HepG2 (cell line): Measurements from ENCODE around the gene DST.

ENCODE experiments used
- EZH2 ChIP-seq: conservative IDR thresholded peaks from 2 replicates; pipeline ENCODE4 v1.6.1; 2012; ENCODE audit warnings: mild to moderate bottlenecking, low read depth, low read length, moderate library complexity
- GZF1 ChIP-seq: sonication (generic); formaldehyde crosslinking; IDR thresholded peaks from 2 replicates; pipeline ENCODE4 v1.5.1; 2020; ENCODE audit warnings: mild to moderate bottlenecking, missing genetic modification reagents
- SOX5 ChIP-seq: IDR thresholded peaks from 2 replicates; pipeline ENCODE4 v1.6.1; 2016; ENCODE audit warnings: borderline replicate concordance
- ZBTB7B ChIP-seq: sonication (generic); formaldehyde crosslinking; IDR thresholded peaks from 2 replicates; pipeline ENCODE4 v1.4.0; 2020; ENCODE audit warnings: missing genetic modification reagents
- ZNF766 ChIP-seq: sonication (generic); formaldehyde crosslinking; IDR thresholded peaks from 2 replicates; pipeline ENCODE4 v1.5.0; 2020; ENCODE audit warnings: missing genetic modification reagents, borderline replicate concordance
- TF ChIP-seq, protein P1 (sequence below): sonication (generic); formaldehyde crosslinking; IDR thresholded peaks from 2 replicates; pipeline ENCODE4 v1.4.0; 2020; ENCODE audit warnings: mild to moderate bottlenecking, missing genetic modification reagents
- TF ChIP-seq, protein P2 (sequence below): sonication (generic); formaldehyde crosslinking; IDR thresholded peaks from 2 replicates; pipeline ENCODE4 v1.5.0; 2020; ENCODE audit warnings: missing genetic modification reagents
- TF ChIP-seq, protein P3 (sequence below): IDR thresholded peaks from 2 replicates; pipeline ENCODE4 v1.6.1; 2016; ENCODE audit warnings: missing compliant biosample characterization, missing genetic modification reagents, borderline replicate concordance
- TF ChIP-seq, protein P4 (sequence below): sonication (generic); formaldehyde crosslinking; IDR thresholded peaks from 2 replicates; pipeline ENCODE4 v1.5.0; 2020; ENCODE audit warnings: mild to moderate bottlenecking, missing genetic modification reagents, moderate library complexity
- TF ChIP-seq, protein P5 (sequence below): sonication (generic); formaldehyde crosslinking; IDR thresholded peaks from 2 replicates; pipeline ENCODE4 v1.4.0; 2020; ENCODE audit warnings: missing genetic modification reagents

DNA sequence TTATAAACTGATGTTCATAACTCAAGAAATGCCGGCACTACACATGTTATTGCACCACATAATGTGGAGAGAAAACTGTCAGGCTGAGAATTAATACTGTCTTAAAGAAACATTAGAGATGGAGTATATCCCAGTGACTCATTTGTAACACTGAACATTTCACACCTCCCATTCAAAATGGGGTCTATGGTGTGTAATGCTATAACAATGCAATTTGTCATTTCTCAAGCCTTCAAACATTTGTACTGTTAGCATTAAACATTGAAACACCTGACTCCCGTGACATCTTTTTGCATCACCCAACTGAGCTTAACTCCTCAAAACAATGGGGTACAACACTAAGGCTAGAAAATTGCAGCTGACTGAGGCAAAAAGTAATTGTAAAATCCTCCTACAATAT is 151.7 kb downstream of the DST start:
- no peak for TF ChIP-seq SOX5 (CRISPR knock-in tag)
- TF ChIP-seq, protein P1, sequence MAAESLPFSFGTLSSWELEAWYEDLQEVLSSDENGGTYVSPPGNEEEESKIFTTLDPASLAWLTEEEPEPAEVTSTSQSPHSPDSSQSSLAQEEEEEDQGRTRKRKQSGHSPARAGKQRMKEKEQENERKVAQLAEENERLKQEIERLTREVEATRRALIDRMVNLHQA (CRISPR knock-in tag), result no peak
- TF ChIP-seq, protein P2, sequence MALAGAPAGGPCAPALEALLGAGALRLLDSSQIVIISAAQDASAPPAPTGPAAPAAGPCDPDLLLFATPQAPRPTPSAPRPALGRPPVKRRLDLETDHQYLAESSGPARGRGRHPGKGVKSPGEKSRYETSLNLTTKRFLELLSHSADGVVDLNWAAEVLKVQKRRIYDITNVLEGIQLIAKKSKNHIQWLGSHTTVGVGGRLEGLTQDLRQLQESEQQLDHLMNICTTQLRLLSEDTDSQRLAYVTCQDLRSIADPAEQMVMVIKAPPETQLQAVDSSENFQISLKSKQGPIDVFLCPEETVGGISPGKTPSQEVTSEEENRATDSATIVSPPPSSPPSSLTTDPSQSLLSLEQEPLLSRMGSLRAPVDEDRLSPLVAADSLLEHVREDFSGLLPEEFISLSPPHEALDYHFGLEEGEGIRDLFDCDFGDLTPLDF (CRISPR knock-in tag), result no peak
- TF ChIP-seq, protein P3, sequence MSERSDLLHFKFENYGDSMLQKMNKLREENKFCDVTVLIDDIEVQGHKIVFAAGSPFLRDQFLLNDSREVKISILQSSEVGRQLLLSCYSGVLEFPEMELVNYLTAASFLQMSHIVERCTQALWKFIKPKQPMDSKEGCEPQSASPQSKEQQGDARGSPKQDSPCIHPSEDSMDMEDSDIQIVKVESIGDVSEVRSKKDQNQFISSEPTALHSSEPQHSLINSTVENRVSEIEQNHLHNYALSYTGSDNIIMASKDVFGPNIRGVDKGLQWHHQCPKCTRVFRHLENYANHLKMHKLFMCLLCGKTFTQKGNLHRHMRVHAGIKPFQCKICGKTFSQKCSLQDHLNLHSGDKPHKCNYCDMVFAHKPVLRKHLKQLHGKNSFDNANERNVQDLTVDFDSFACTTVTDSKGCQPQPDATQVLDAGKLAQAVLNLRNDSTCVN, result no peak
- no peak for TF ChIP-seq EZH2
- TF ChIP-seq, protein P4, sequence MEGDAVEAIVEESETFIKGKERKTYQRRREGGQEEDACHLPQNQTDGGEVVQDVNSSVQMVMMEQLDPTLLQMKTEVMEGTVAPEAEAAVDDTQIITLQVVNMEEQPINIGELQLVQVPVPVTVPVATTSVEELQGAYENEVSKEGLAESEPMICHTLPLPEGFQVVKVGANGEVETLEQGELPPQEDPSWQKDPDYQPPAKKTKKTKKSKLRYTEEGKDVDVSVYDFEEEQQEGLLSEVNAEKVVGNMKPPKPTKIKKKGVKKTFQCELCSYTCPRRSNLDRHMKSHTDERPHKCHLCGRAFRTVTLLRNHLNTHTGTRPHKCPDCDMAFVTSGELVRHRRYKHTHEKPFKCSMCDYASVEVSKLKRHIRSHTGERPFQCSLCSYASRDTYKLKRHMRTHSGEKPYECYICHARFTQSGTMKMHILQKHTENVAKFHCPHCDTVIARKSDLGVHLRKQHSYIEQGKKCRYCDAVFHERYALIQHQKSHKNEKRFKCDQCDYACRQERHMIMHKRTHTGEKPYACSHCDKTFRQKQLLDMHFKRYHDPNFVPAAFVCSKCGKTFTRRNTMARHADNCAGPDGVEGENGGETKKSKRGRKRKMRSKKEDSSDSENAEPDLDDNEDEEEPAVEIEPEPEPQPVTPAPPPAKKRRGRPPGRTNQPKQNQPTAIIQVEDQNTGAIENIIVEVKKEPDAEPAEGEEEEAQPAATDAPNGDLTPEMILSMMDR (CRISPR knock-in tag), result no peak
- TF ChIP-seq, protein P5, sequence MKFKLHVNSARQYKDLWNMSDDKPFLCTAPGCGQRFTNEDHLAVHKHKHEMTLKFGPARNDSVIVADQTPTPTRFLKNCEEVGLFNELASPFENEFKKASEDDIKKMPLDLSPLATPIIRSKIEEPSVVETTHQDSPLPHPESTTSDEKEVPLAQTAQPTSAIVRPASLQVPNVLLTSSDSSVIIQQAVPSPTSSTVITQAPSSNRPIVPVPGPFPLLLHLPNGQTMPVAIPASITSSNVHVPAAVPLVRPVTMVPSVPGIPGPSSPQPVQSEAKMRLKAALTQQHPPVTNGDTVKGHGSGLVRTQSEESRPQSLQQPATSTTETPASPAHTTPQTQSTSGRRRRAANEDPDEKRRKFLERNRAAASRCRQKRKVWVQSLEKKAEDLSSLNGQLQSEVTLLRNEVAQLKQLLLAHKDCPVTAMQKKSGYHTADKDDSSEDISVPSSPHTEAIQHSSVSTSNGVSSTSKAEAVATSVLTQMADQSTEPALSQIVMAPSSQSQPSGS (CRISPR knock-in tag), result no peak
- TF ChIP-seq ZBTB7B (CRISPR knock-in tag), result no peak
- TF ChIP-seq GZF1 (CRISPR knock-in tag), result no peak
- TF ChIP-seq ZNF766 (CRISPR knock-in tag), result no peak
